PFSK-1 (cell line): ENCODE data around the gene MIR17HG.

Source experiments
- FOXP2 ChIP-seq: optimal IDR thresholded peaks from 2 replicates; pipeline ENCODE3; 2011; ENCODE audit warnings: borderline replicate concordance, control low read depth, inconsistent platforms; ENCODE audit not compliant: insufficient read depth; ENCODE audit errors: extremely low read length, extremely low read depth
- POLR2AphosphoS5 ChIP-seq: IDR thresholded peaks from 2 replicates; pipeline ENCODE4 v1.6.1; 2012; ENCODE audit warnings: low read depth, mild to moderate bottlenecking, control low read depth, low read length, moderate library complexity
- REST ChIP-seq, 2 experiments: IDR thresholded peaks; 2 replicates each; pipeline versions ENCODE4 v1.6.1 to v1.8.0; 2011 to 2012; ENCODE audit warnings: low read depth in 2 of 2, low read length in 2 of 2, control low read depth in 1 of 2, inconsistent platforms in 1 of 2, mild to moderate bottlenecking in 1 of 2, moderate library complexity in 1 of 2; ENCODE audit not compliant: insufficient read depth in 1 of 2
- SIN3A ChIP-seq: IDR thresholded peaks from 2 replicates; pipeline ENCODE4 v1.6.1; 2012; ENCODE audit warnings: mild to moderate bottlenecking, low read length, moderate library complexity, borderline replicate concordance; ENCODE audit not compliant: insufficient read depth
- TAF1 ChIP-seq: IDR thresholded peaks from 2 replicates; pipeline ENCODE4 v1.6.1; 2012; ENCODE audit warnings: low read length, control low read depth, borderline replicate concordance; ENCODE audit not compliant: insufficient read depth

MIR17HG gene

GRCh38 chr13:91401920-91402319 is 54.4 kb downstream of the MIR17HG start:
- TF ChIP-seq POLR2AphosphoS5 = no peak
- no peak for TF ChIP-seq FOXP2
- TF ChIP-seq REST (IDR thresholded peaks at IDR 0.05; ENCODE audit: insufficient read depth in 1 of 2, low read depth in 2 of 2, low read length in 2 of 2) = no peak
- no peak for TF ChIP-seq TAF1
- no peak for TF ChIP-seq SIN3A
